Glomerular visceral epithelial cell (primary cell): ENCODE data around the gene PER1.

Source experiments
- DNase-seq: peaks from one replicate; pipeline ENCODE4 v3.0.0-alpha.2; 2016; ENCODE audit errors: extremely low spot score

The PER1 gene

GRCh38 chr17:8138672-8139371, 13.4 kb downstream of the PER1 start:
- peak; percentile 99 for DNase-seq

- peak; percentile 25 for DNase-seq
Observed at GRCh38 chr17:8138374-8138671, 13.9 kb downstream of the PER1 start.

GRCh38 chr17:8137645-8138373, 14.4 kb downstream of the PER1 start:
- no peak for DNase-seq

- no peak for DNase-seq
Observed at GRCh38 chr17:8133941-8134340, 18.3 kb downstream of the PER1 start.

- DNase-seq = no peak
Observed at GRCh38 chr17:8133399-8133798, 18.8 kb downstream of the PER1 start.

- DNase-seq = no peak
Observed at GRCh38 chr17:8131844-8132441, 20.3 kb downstream of the PER1 start.

- DNase-seq = no peak
Observed at GRCh38 chr17:8128125-8128784, 23.9 kb downstream of the PER1 start.

GRCh38 chr17:8126491-8127066, 25.6 kb downstream of the PER1 start:
- DNase-seq = peak; percentile 61

GRCh38 chr17:8125947-8126490, 26.2 kb downstream of the PER1 start:
- DNase-seq = peak; percentile 25

GRCh38 chr17:8125154-8125946, 26.9 kb downstream of the PER1 start:
- DNase-seq = peak; percentile 83

- no peak for DNase-seq
Observed at GRCh38 chr17:8124350-8125153, 27.7 kb downstream of the PER1 start.

GRCh38 chr17:8123695-8124349, 28.4 kb downstream of the PER1 start, which contains the start of gene HES7:
HES7 (minus strand) TSS chr17:8124106; CDS start chr17:8124084, 22 bp downstream.
- peak; percentile 48 for DNase-seq

- DNase-seq = peak; percentile 25
Observed at GRCh38 chr17:8122924-8123694, 29.1 kb downstream of the PER1 start.

- DNase-seq = peak; percentile 48
Observed at GRCh38 chr17:8122422-8122923, 29.7 kb downstream of the PER1 start.

- DNase-seq = peak; percentile 76
Observed at GRCh38 chr17:8121681-8122421, 30.4 kb downstream of the PER1 start.

GRCh38 chr17:8121407-8121680, 30.9 kb downstream of the PER1 start:
- no peak for DNase-seq

GRCh38 chr17:8120520-8121406, 31.4 kb downstream of the PER1 start:
- DNase-seq = peak; percentile 85
